K562 treated with DMSO at 1 percent for 24 hours (cell line): ENCODE data around the gene TMEM44. TPM values are rescaled to one million over a fixed set of nuclear protein-coding genes. Genes with fewer than 3 reads are reported as not detected.

Experiments
- total RNA-seq: library from RNA; unstranded; fragments of 300-600 nt; gene quantifications from 2 replicates; pipeline ENCODE4 v1.2.3, GENCODE V29; 2022; ENCODE audit warnings: low read depth; ENCODE audit not compliant: insufficient read depth

Gene TMEM44
- 20.7 and 21.6 TPM in 2 replicates for total RNA-seq

GRCh38 chr3:194633349-194634004, at the start of gene TMEM44:
Gene TMEM44, minus strand, starts transcription at chr3:194633419. Its CDS starts 204 bp downstream, at chr3:194633215.

GRCh38 chr3:194671900-194672808, 38.9 kb upstream of the TMEM44 start, which contains the start of gene LSG1:
Gene LSG1, minus strand, starts transcription at chr3:194672191. Its CDS starts 29 bp downstream, at chr3:194672162.

Other genes with a start within 250 kb of the TMEM44 start
- gene GP5, start 234.2 kb downstream of the TMEM44 start, total RNA-seq: 0.09 TPM in 1 of 2 replicates, not detected in the other
- 19.2 and 22.5 TPM in 2 replicates for gene ATP13A3, start 146.4 kb downstream of the TMEM44 start, total RNA-seq
- gene LSG1, start 38.8 kb upstream of the TMEM44 start, total RNA-seq: 18.5 and 25.6 TPM in 2 replicates
- 1.7 and 2.0 TPM in 2 replicates for gene FAM43A, start 52.5 kb upstream of the TMEM44 start, total RNA-seq